Stomach smooth muscle (tissue), 2 donors: ENCODE results near the gene LPAR3.

Experiments
- H3K27ac ChIP-seq: one replicate; pipeline ENCODE4 v1.7.0; 2013; ENCODE audit warnings: mild to moderate bottlenecking, low read length, inconsistent platforms
- H3K27me3 ChIP-seq, 2 donors: one replicate each; pipeline ENCODE4 v1.7.0; 2013; ENCODE audit warnings: low read length in 2 of 2; ENCODE audit not compliant: insufficient read depth in 2 of 2, control insufficient read depth in 1 of 2
- H3K36me3 ChIP-seq, 2 donors: one replicate each; pipeline ENCODE4 v1.7.0; 2013; ENCODE audit warnings: low read length in 2 of 2; ENCODE audit not compliant: control insufficient read depth in 2 of 2, insufficient read depth in 2 of 2
- H3K4me1 ChIP-seq: one replicate; pipeline ENCODE4 v1.7.0; 2013; ENCODE audit warnings: low read length; ENCODE audit not compliant: control insufficient read depth, insufficient read depth
- H3K4me3 ChIP-seq, 2 donors: one replicate each; pipeline ENCODE4 v1.7.0; 2013; ENCODE audit warnings: low read length in 2 of 2
- H3K9ac ChIP-seq, 2 donors: one replicate each; pipeline ENCODE4 v1.7.0; 2013; ENCODE audit warnings: low read length in 2 of 2, mild to moderate bottlenecking in 1 of 2
- H3K9me3 ChIP-seq, 2 donors: one replicate each; pipeline ENCODE4 v1.7.0; 2013; ENCODE audit warnings: low read length in 2 of 2; ENCODE audit not compliant: control insufficient read depth in 2 of 2
- donor health status: healthy.
- donor health status: Pancreatic carcinoma.

The LPAR3 gene

DNA sequence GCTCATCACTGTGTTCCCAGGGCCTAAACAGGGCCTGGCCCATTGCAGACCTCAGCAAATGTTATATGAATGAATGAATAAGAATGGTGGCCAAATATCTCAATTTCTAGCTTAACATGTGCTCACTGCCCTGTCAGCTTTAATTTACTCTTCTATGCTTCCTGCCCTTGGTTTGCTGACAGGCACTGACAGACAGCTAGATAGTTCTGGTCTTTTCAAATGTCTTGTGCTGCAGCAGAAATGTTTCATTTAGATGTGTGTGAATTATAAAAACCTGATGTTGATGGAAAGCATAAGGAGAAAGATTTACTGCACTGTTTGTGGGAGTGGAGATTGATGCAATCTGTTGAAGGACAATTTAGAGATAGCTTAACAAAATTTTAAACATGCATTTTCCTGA is 48.9 kb downstream of the LPAR3 start:
- Histone ChIP-seq H3K9ac (no peak overlapping the region), H3K27me3 (no peaks in the 10 kb centered on the region), H3K27ac (no peak overlapping the region), H3K4me1 (peaks cover 19% of the 10 kb centered on the region), H3K36me3 (no peaks in the 10 kb centered on the region), H3K9me3 (no peaks in the 10 kb centered on the region), H3K4me3 (no peak overlapping the region)

DNA sequence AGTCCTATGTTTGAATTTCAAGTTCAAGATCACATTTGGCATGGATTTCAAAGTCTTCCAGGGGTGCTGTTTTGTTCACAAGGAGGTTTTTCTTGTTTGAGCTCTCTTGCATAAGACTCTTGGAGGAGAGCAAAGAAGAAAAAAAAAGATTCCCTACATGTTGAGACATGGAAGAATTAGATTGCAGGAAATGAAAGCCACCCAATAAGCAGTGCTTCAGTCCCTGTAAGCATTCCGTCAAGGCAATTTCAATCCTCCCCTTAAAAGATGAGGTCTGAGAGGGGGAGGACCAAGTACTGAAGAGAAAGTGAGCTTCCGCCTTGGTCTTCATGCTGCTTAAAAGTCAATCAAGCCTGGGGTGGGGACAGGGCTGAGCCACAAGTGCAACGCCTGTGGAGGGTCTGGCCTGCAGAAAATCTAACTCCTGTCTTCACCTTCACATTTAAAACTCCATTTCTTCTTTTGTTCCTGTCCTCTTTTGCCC is 50.2 kb downstream of the LPAR3 start:
- H3K36me3 ChIP-seq = no peaks in the 10 kb centered on the region
- H3K27ac ChIP-seq = no peak overlapping the region
- no peaks in the 10 kb centered on the region for H3K27me3 ChIP-seq
- H3K9me3 ChIP-seq = no peaks in the 10 kb centered on the region
- peaks cover 14% of the 10 kb centered on the region for H3K4me1 ChIP-seq
- H3K4me3 ChIP-seq = no peak overlapping the region
- no peak overlapping the region for H3K9ac ChIP-seq

DNA sequence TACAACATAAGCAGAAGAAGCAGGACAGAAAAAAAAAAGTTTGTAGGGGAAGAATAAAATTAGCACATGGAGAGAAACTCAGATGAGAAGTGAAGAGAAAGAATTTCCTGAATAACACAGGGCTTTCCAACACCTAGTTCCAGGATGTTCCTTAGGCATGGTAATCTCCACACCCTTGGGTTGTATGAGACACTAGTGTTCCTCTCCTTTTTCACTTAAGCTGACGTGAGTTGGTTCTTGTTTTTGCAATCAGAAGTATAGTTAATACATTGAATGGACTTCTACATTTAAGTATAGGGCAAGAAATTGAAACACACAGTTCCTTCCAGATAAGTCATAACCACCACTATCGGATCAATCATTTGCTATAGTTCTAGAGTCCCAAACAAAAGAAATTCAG is 51.0 kb downstream of the LPAR3 start:
- no peaks in the 10 kb centered on the region for H3K27me3 ChIP-seq
- no peaks in the 10 kb centered on the region for H3K36me3 ChIP-seq
- H3K4me1 ChIP-seq = peaks cover 6% of the 10 kb centered on the region
- no peak overlapping the region for H3K4me3 ChIP-seq
- no peak overlapping the region for H3K27ac ChIP-seq
- H3K9ac ChIP-seq = no peak overlapping the region
- no peaks in the 10 kb centered on the region for H3K9me3 ChIP-seq

DNA sequence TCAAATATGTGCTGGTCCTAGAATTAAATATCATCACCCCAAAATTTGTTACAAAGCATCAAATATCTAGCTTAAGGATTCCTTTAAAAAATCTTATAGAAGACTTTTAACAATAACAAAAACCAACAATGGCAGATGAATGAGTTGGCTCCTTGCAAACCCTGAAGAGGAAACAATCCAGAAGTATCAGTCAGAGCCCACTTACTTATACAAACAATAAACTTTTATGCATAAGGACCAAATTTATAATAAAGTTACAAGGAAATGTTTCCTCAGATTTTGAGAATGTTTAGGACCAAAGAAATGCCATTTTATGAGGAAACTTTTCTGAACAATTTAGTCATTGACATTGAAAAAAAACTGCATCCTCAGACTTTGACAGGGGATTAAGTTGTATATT is 52.7 kb downstream of the LPAR3 start:
- peaks cover 6% of the 10 kb centered on the region for H3K4me1 ChIP-seq
- H3K4me3 ChIP-seq = no peak overlapping the region
- H3K9ac ChIP-seq = no peak overlapping the region
- H3K27ac ChIP-seq = no peak overlapping the region
- H3K9me3 ChIP-seq = no peaks in the 10 kb centered on the region
- H3K27me3 ChIP-seq = no peaks in the 10 kb centered on the region
- no peaks in the 10 kb centered on the region for H3K36me3 ChIP-seq

DNA sequence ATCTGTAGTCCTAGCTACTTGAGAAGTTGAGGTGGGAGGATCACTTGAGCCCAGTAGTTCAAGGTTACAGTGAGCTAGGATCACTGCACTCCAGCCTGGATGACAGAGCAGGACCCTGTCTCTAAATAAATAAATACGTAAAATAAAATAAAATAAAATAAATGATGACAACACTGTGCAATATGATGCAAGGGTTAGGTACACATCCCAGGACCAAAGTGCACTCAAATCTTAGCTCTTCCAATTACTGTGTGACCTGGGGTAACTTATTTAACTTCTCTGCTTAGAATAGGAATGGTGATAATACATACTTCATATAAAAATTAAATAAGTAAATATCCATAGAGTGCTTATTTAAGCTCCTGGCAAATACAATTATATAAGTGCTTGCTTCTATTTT is 53.5 kb downstream of the LPAR3 start:
- Histone ChIP-seq H3K9ac (no peak overlapping the region), H3K27me3 (no peaks in the 10 kb centered on the region), H3K4me1 (peaks cover 6% of the 10 kb centered on the region), H3K4me3 (no peak overlapping the region), H3K27ac (no peak overlapping the region), H3K36me3 (no peaks in the 10 kb centered on the region), H3K9me3 (no peaks in the 10 kb centered on the region)

DNA sequence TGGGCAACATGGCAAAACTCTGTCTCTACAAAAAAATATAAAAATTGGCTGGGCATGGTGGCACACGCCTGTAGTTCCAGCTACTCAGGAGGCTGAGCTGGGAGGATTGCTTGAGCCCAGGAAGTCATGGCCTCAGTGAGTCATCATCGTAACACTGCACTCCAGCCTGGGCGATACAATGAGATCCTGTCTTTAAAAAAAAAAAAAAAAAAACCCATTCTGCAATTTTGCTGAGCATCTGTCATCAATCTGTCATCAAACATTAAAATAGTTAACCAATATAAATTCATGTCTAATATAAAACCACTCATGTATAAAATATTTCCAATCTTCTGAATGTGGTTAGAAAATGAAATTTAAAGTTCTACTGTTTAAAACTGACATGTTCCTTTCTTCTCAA is 56.9 kb downstream of the LPAR3 start:
- Histone ChIP-seq H3K9me3 (no peaks in the 10 kb centered on the region), H3K27me3 (no peaks in the 10 kb centered on the region), H3K4me3 (no peak overlapping the region), H3K9ac (no peak overlapping the region), H3K4me1 (no peaks in the 10 kb centered on the region), H3K27ac (no peak overlapping the region), H3K36me3 (no peaks in the 10 kb centered on the region)

DNA sequence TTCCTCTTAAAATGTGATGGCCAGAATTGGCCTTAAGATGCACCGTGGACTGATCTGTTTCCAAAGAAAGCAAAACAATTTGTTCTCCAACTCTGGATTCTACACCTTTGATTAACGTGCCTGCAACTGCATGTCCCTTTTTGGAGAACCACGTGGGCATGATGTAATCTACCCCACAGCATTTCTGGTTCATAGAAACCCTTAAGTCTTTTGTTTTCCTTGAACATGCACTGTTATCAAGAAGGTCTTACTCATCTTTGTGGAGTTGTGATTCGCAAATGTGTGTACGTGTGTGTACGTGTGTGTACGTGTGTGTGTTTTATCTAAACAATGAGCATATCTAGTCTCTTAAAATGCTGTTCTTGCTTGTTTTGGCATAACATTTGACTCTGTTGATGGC is 57.8 kb downstream of the LPAR3 start:
- no peak overlapping the region for H3K4me3 ChIP-seq
- no peak overlapping the region for H3K27ac ChIP-seq
- H3K4me1 ChIP-seq = no peaks in the 10 kb centered on the region
- no peaks in the 10 kb centered on the region for H3K27me3 ChIP-seq
- no peaks in the 10 kb centered on the region for H3K9me3 ChIP-seq
- no peaks in the 10 kb centered on the region for H3K36me3 ChIP-seq
- H3K9ac ChIP-seq = no peak overlapping the region

DNA sequence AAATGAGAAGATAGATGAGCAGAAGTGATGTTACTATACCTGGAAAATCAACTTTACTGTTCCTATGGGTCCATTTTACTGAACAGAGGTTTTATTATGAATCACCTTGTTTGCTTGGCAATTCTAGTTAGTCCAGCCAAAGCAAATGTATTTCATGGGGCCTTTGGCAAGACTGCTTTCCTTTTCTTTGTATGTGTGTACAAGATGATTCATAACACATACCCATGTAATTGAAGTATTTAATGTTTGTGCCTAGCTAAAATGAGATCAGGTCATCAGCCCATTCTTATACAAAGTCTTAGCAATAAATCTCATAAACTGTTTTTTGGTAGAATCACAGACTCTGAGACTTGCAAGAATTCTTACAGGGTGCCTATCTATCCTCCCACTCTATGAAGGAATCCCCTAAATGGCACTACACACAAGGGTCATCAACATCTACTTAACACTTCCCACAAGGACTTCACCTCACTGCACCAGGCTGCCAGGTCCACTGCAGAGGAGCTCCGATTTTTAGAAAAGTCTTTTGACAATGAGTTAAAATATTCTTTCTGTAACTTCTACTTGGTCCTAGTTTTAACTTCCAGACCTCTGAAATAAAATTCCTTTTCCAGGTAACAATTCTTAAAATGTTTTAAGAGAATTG is 58.5 kb downstream of the LPAR3 start:
- no peak overlapping the region for H3K4me3 ChIP-seq
- H3K9ac ChIP-seq = no peak overlapping the region
- no peaks in the 10 kb centered on the region for H3K27me3 ChIP-seq
- H3K9me3 ChIP-seq = no peaks in the 10 kb centered on the region
- no peaks in the 10 kb centered on the region for H3K36me3 ChIP-seq
- no peak overlapping the region for H3K27ac ChIP-seq
- H3K4me1 ChIP-seq = no peaks in the 10 kb centered on the region

DNA sequence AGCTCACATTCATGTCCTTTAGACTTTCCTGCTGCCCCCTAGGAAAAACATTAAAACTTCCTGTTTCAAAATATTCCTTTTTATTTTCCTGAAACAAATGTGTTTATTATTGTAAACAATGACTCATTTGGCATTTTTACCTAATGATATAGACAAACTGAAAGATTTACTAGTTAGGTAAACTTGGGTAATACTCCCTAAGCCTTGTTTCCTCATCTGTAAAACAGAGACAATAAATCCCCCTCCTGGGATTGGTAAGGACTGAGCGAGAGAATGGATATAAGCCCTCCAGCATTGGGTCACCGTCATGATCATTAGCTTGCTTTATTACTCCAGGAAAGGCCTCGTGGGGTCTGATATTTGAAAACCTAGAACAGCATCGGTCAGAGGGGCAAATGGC is 59.8 kb downstream of the LPAR3 start:
- Histone ChIP-seq H3K9me3 (no peaks in the 10 kb centered on the region), H3K27me3 (no peaks in the 10 kb centered on the region), H3K27ac (no peak overlapping the region), H3K4me3 (no peak overlapping the region), H3K4me1 (no peaks in the 10 kb centered on the region), H3K9ac (no peak overlapping the region), H3K36me3 (no peaks in the 10 kb centered on the region)

DNA sequence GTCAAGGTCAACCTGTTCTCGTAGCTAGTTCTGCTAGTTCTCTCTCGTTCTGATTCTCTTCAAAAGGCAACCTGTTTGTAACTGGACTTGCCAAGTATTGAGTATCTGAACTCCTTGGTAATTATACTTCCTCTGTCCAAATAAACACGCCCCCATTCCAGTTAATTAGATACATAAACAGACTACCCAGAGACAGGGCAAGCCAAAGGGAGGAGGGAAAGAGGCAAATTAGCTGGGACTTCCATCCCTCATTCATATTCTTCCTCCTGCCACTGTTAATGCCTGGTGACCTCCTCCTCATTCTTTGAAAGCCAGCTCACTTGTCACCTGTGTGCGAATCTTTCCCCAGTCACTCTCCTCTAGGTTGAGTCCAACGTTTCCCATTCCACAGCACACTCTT is 62.9 kb downstream of the LPAR3 start:
- H3K4me1 ChIP-seq = no peaks in the 10 kb centered on the region
- H3K4me3 ChIP-seq = no peak overlapping the region
- H3K9ac ChIP-seq = no peak overlapping the region
- no peaks in the 10 kb centered on the region for H3K9me3 ChIP-seq
- H3K27ac ChIP-seq = no peak overlapping the region
- no peaks in the 10 kb centered on the region for H3K36me3 ChIP-seq
- H3K27me3 ChIP-seq = no peaks in the 10 kb centered on the region

DNA sequence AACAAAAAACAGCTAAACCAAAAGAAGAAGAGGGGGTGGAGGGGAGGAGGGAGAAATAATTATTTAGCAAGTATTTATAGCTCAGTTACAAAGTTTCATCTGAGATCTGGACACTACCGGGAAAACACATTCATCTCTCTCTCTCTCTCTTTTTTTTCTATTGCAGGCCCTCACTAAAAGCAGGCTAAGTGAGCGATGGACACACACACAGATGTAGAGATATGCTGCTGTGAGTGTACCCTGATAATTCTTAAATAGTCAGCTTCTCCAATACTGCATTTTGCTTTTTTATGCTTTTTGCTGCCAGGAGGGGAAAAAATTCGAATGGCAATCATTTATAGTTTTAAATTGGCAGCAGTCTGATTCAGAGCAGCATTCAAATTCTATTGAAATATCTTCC is 65.0 kb downstream of the LPAR3 start:
- H3K9ac ChIP-seq = no peak overlapping the region
- H3K9me3 ChIP-seq = no peaks in the 10 kb centered on the region
- no peak overlapping the region for H3K4me3 ChIP-seq
- H3K27ac ChIP-seq = no peak overlapping the region
- no peaks in the 10 kb centered on the region for H3K4me1 ChIP-seq
- no peaks in the 10 kb centered on the region for H3K27me3 ChIP-seq
- no peaks in the 10 kb centered on the region for H3K36me3 ChIP-seq
